Activated CD8-positive, alpha-beta T cell treated with anti-CD3 and anti-CD28 coated beads, Interleukin-2, amount 10 ng/mL, durations not matched to agents 7 days and 5 days (primary cell): Measurements from ENCODE around the gene ZKSCAN2. TPM values are rescaled to one million over a fixed set of nuclear protein-coding genes. Genes with fewer than 3 reads are reported as not detected.

Experiments
- ATAC-seq: fragments of 150-1000 bp; cut with Tn5 transposase; one replicate; pipeline ENCODE4 v1.10.0; 2021; ENCODE audit warnings: moderate library complexity
- CTCF ChIA-PET: fragments of 350-600 bp; sonication (Branson Sonifier 250); formaldehyde crosslinking; loops from one replicate; lab custom pipeline; 2021; ENCODE audit warnings: antibody characterized with exemption; lab: Charles Lee
- POLR2A ChIA-PET: fragments of 350-600 bp; sonication (Branson Sonifier 250); formaldehyde crosslinking; loops from one replicate; lab custom pipeline; 2021; ENCODE audit warnings: antibody characterized with exemption; lab: Charles Lee
- DNase-seq: peaks from one replicate; pipeline ENCODE4 v3.0.0-alpha.2; 2020
- H3K27ac Mint-ChIP-seq: one replicate; pipeline ENCODE4 v1.8.0; 2021; ENCODE audit warnings: mild to moderate bottlenecking, mixed read lengths
- H3K27me3 Mint-ChIP-seq: one replicate; pipeline ENCODE4 v1.8.0; 2021; ENCODE audit warnings: low read depth, mixed read lengths
- H3K36me3 Mint-ChIP-seq: one replicate; pipeline ENCODE4 v1.8.0; 2021; ENCODE audit warnings: low read depth, mixed read lengths
- H3K4me1 Mint-ChIP-seq: one replicate; pipeline ENCODE4 v1.8.0; 2021; ENCODE audit warnings: low read depth, mixed read lengths
- H3K4me3 Mint-ChIP-seq: one replicate; pipeline ENCODE4 v1.8.0; 2021; ENCODE audit warnings: mild to moderate bottlenecking, mixed read lengths
- H3K9me3 Mint-ChIP-seq: one replicate; pipeline ENCODE4 v1.8.0; 2022; ENCODE audit warnings: mixed read lengths; ENCODE audit not compliant: insufficient read depth
- total RNA-seq, 2 experiments: library from RNA; stranded (reverse); gene quantifications; one replicate each; pipeline ENCODE4 v1.2.3, GENCODE V29; 2021

ZKSCAN2 gene
- 1 to 10 TPM; 3.7 to 4.6 TPM for total RNA-seq

- ATAC-seq (peak; percentile 81), DNase-seq (peak; percentile 88)
- POLR2A ChIA-PET: interaction anchor here (0.5 to 1.3 kb wide), 2 partner anchors 32 to 496 kb away, joined by 3 to 4 read pairs; no protein-coding TSS in a partner anchor
- no peaks in the 10 kb centered on the region for H3K27me3 Mint-ChIP-seq
- H3K4me1 Mint-ChIP-seq: peaks cover 66% of the 10 kb centered on the region
- H3K27ac Mint-ChIP-seq: peak within 1 kb of the TSS; percentile 98
- peaks cover 46% of the 10 kb centered on the region for H3K36me3 Mint-ChIP-seq
- H3K9me3 Mint-ChIP-seq: no peaks in the 10 kb centered on the region
- CTCF ChIA-PET: interaction anchor here (1.0 kb wide), 1 partner anchor 19 kb away, joined by 4 read pairs; no protein-coding TSS in a partner anchor
- H3K4me3 Mint-ChIP-seq: peak within 1 kb of the TSS; percentile 97
These were observed at the start of gene ZKSCAN2 for GRCh38 chr16:25257470-25257955. TSS of gene ZKSCAN2 (minus strand) at chr16:25257845. CDS start at chr16:25257127, 718 bp downstream.

- Mint-ChIP-seq H3K27me3 (no peaks in the 10 kb centered on the region), H3K9me3 (no peaks in the 10 kb centered on the region), H3K27ac (no peak overlapping the region), H3K4me3 (no peak overlapping the region), H3K4me1 (peaks cover 9% of the 10 kb centered on the region), H3K36me3 (no peaks in the 10 kb centered on the region)
- CTCF ChIA-PET: no interaction called here
- no peak for DNase-seq
- no peak for ATAC-seq
- POLR2A ChIA-PET: no interaction called here
These were observed 42.3 kb upstream of the ZKSCAN2 start for GRCh38 chr16:25299792-25300590.

- no peak overlapping the region for H3K27ac Mint-ChIP-seq
- no peaks in the 10 kb centered on the region for H3K36me3 Mint-ChIP-seq
- no peak overlapping the region for H3K4me3 Mint-ChIP-seq
- H3K27me3 Mint-ChIP-seq: no peaks in the 10 kb centered on the region
- peaks cover 9% of the 10 kb centered on the region for H3K4me1 Mint-ChIP-seq
- DNase-seq: no peak
- no peaks in the 10 kb centered on the region for H3K9me3 Mint-ChIP-seq
- no peak for ATAC-seq
- ChIA-PET CTCF (no interaction called here), POLR2A (no interaction called here)
These were observed 40.7 kb upstream of the ZKSCAN2 start for GRCh38 chr16:25298165-25298872.

GRCh38 chr16:25297151-25297787 is 39.6 kb upstream of the ZKSCAN2 start:
- ATAC-seq (no peak), DNase-seq (no peak)
- ChIA-PET POLR2A (no interaction called here), CTCF (interaction anchor here (1.0 kb wide), 1 partner anchor 30 kb away, joined by 3 read pairs; no protein-coding TSS in a partner anchor)
- H3K27me3 Mint-ChIP-seq: no peaks in the 10 kb centered on the region
- peak overlapping the region; percentile 24 for H3K27ac Mint-ChIP-seq
- peaks cover 9% of the 10 kb centered on the region for H3K4me1 Mint-ChIP-seq
- H3K4me3 Mint-ChIP-seq: no peak overlapping the region
- no peaks in the 10 kb centered on the region for H3K9me3 Mint-ChIP-seq
- no peaks in the 10 kb centered on the region for H3K36me3 Mint-ChIP-seq

GRCh38 chr16:25291580-25291979 is 33.9 kb upstream of the ZKSCAN2 start:
- no peaks in the 10 kb centered on the region for H3K27me3 Mint-ChIP-seq
- ATAC-seq (no peak), DNase-seq (no peak)
- H3K9me3 Mint-ChIP-seq: no peaks in the 10 kb centered on the region
- H3K4me1 Mint-ChIP-seq: no peaks in the 10 kb centered on the region
- ChIA-PET POLR2A (no interaction called here), CTCF (interaction anchor here (1.0 kb wide), 1 partner anchor 15 kb away, joined by 3 read pairs; no protein-coding TSS in a partner anchor)
- H3K4me3 Mint-ChIP-seq: no peak overlapping the region
- H3K36me3 Mint-ChIP-seq: peaks cover 2% of the 10 kb centered on the region
- H3K27ac Mint-ChIP-seq: no peak overlapping the region

GRCh38 chr16:25289466-25289865 is 31.8 kb upstream of the ZKSCAN2 start:
- ChIA-PET CTCF (interaction anchor here (0.7 kb wide), 1 partner anchor 209 kb away, joined by 3 read pairs; no protein-coding TSS in a partner anchor), POLR2A (no interaction called here)
- H3K9me3 Mint-ChIP-seq: no peaks in the 10 kb centered on the region
- H3K4me1 Mint-ChIP-seq: no peaks in the 10 kb centered on the region
- H3K4me3 Mint-ChIP-seq: no peak overlapping the region
- peaks cover 2% of the 10 kb centered on the region for H3K36me3 Mint-ChIP-seq
- no peak for ATAC-seq
- DNase-seq: no peak
- no peaks in the 10 kb centered on the region for H3K27me3 Mint-ChIP-seq
- no peak overlapping the region for H3K27ac Mint-ChIP-seq

- Mint-ChIP-seq H3K36me3 (no peaks in the 10 kb centered on the region), H3K27ac (no peak overlapping the region), H3K27me3 (no peaks in the 10 kb centered on the region), H3K9me3 (no peaks in the 10 kb centered on the region), H3K4me1 (no peaks in the 10 kb centered on the region), H3K4me3 (no peak overlapping the region)
- ChIA-PET POLR2A (no interaction called here), CTCF (no interaction called here)
- DNase-seq: no peak
- ATAC-seq: no peak
These were observed 21.8 kb upstream of the ZKSCAN2 start for GRCh38 chr16:25279491-25279890.

- H3K4me3 Mint-ChIP-seq: no peak overlapping the region
- ATAC-seq: no peak
- no peaks in the 10 kb centered on the region for H3K9me3 Mint-ChIP-seq
- ChIA-PET CTCF (no interaction called here), POLR2A (no interaction called here)
- peaks cover 22% of the 10 kb centered on the region for H3K36me3 Mint-ChIP-seq
- no peak overlapping the region for H3K27ac Mint-ChIP-seq
- H3K4me1 Mint-ChIP-seq: no peaks in the 10 kb centered on the region
- no peaks in the 10 kb centered on the region for H3K27me3 Mint-ChIP-seq
- DNase-seq: no peak
These were observed 13.8 kb upstream of the ZKSCAN2 start for GRCh38 chr16:25271421-25271820.

GRCh38 chr16:25270577-25270976 is 12.9 kb upstream of the ZKSCAN2 start:
- H3K27ac Mint-ChIP-seq: no peak overlapping the region
- CTCF ChIA-PET: interaction anchor here (1.3 to 2.1 kb wide), 2 partner anchors 11 to 12 kb away, joined by 3 to 8 read pairs; no protein-coding TSS in a partner anchor
- H3K9me3 Mint-ChIP-seq: no peaks in the 10 kb centered on the region
- ATAC-seq (no peak), DNase-seq (no peak)
- no peaks in the 10 kb centered on the region for H3K27me3 Mint-ChIP-seq
- H3K4me1 Mint-ChIP-seq: no peaks in the 10 kb centered on the region
- POLR2A ChIA-PET: no interaction called here
- H3K4me3 Mint-ChIP-seq: no peak overlapping the region
- H3K36me3 Mint-ChIP-seq: peaks cover 29% of the 10 kb centered on the region

GRCh38 chr16:25269879-25270278 is 12.2 kb upstream of the ZKSCAN2 start:
- Mint-ChIP-seq H3K4me1 (no peaks in the 10 kb centered on the region), H3K27me3 (no peaks in the 10 kb centered on the region), H3K36me3 (peaks cover 33% of the 10 kb centered on the region), H3K4me3 (no peak overlapping the region), H3K9me3 (no peaks in the 10 kb centered on the region), H3K27ac (no peak overlapping the region)
- DNase-seq: no peak
- ATAC-seq: no peak
- POLR2A ChIA-PET: no interaction called here
- CTCF ChIA-PET: interaction anchor here (1.3 to 2.1 kb wide), 2 partner anchors 10 to 12 kb away, joined by 3 to 8 read pairs; no protein-coding TSS in a partner anchor

- Mint-ChIP-seq H3K4me3 (no peak overlapping the region), H3K4me1 (peaks cover 18% of the 10 kb centered on the region), H3K36me3 (peaks cover 63% of the 10 kb centered on the region), H3K9me3 (no peaks in the 10 kb centered on the region), H3K27ac (no peak overlapping the region), H3K27me3 (no peaks in the 10 kb centered on the region)
- ChIA-PET POLR2A (no interaction called here), CTCF (no interaction called here)
- DNase-seq (no peak), ATAC-seq (no peak)
These were observed 8.3 kb upstream of the ZKSCAN2 start for GRCh38 chr16:25265968-25266367.
